Tibial nerve (tissue), 4 donors: ENCODE data around the gene ZNF407.

Experiments used
- CTCF ChIP-seq, 5 experiments: fragments of 200-600 bp in 3 of 5; fragments of 450-650 bp in 2 of 5; sonication (generic) in 3 of 5; IDR thresholded peaks; one replicate each; pipeline ENCODE4 v1.5.1; 2016 to 2019; ENCODE audit warnings: antibody characterized with exemption in 5 of 5, mild to moderate bottlenecking in 3 of 5, moderate library complexity in 2 of 5
- EP300 ChIP-seq, 2 donors: sonication (generic); formaldehyde crosslinking; IDR thresholded peaks; one replicate each; pipeline ENCODE4 v1.6.1; 2017; ENCODE audit warnings: antibody characterized with exemption in 2 of 2, mild to moderate bottlenecking in 1 of 2
- POLR2A ChIP-seq, 2 donors: fragments of 450-650 bp; IDR thresholded peaks; one replicate each; pipeline ENCODE4 v1.6.1; 2017; ENCODE audit warnings: antibody characterized with exemption in 2 of 2, mild to moderate bottlenecking in 2 of 2, moderate library complexity in 2 of 2

GRCh38 chr18:74857901-74858300 lies 260.2 kb downstream of the ZNF407 start:
- TF ChIP-seq CTCF (IDR thresholded peaks at IDR 0.05), result no peak
- TF ChIP-seq POLR2A (IDR thresholded peaks at IDR 0.05), result no peak
- no peak for TF ChIP-seq EP300 (IDR thresholded peaks at IDR 0.05)
